NCI-H774 (cell line): ENCODE data around the gene ASNSD1.
"Not testable (repeated sequence)": the region's sequence is repeated elsewhere in the genome, so short reads cannot be mapped to it uniquely, and the experiment has no call there.

Source experiments
- DNase-seq: peaks from one replicate; lab custom pipeline; 2025; lab: John Stamatoyannopoulos, UW

The ASNSD1 gene

DNA sequence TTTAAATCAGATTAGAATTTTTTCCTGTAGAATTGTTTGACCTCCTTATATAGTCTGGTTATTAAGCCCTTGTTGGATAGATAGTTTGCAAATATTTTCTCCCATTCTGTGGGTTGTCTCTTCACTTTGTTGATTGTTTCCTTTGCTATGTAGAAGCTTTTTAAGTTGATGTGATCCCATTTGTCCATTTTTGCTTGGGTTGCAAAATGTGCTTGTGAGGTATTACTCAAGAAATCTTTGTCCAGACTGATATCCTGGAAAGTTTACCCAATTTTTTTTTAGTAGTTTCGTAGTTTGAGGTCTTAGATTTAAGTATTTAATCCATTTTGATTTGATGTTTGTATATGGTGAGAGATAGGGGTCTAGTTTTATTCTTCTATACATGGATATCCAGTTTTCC, 26.5 kb downstream of the ASNSD1 start:
- not testable (repeated sequence) for DNase-seq

- DNase-seq, result no peak
Measured at GRCh38 chr2:189696223-189696622, 35.0 kb downstream of the ASNSD1 start.

DNA sequence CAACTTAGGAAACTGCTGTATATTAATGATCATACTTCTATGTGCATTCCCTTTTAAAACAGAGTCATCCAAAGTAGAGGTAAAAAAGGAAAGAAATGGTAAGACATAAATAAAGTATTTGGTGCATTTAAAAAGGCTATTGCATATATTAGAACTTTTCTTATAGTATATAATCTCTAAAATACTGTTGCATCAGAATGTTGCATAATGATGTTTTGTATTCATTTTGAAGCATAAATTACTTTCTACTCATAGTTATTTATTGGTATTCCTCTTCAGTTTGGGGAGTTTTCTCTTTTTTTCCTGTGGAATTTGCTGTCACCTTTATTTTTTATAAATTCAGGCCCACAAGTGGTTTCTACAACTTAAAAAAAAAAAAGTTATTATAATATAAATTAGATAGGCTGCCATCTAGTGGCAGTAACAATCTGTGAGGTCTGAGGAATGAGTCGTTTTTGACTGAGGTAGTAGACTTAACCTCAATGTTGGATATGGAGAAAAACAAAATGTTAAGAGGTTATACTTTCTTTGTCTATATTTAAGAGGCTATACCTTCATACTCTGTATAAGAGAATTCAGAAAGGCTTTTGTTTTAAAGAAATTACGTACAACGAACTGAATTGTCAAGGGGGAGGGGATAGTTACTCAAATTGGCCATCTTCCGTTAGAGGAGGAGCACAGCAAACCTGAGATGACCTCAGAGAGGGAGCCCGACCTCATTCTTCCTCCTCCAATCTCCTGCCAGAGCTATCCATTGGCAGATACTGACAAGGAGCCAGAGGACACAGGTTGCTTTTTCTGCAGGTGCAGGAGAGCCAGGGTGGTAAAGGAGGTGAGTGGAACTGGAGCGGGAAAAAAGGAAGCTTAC, 37.0 kb downstream of the ASNSD1 start:
- peak; percentile 2 for DNase-seq

- no peak for DNase-seq
Measured at GRCh38 chr2:189700681-189701080, 39.4 kb downstream of the ASNSD1 start.

DNA sequence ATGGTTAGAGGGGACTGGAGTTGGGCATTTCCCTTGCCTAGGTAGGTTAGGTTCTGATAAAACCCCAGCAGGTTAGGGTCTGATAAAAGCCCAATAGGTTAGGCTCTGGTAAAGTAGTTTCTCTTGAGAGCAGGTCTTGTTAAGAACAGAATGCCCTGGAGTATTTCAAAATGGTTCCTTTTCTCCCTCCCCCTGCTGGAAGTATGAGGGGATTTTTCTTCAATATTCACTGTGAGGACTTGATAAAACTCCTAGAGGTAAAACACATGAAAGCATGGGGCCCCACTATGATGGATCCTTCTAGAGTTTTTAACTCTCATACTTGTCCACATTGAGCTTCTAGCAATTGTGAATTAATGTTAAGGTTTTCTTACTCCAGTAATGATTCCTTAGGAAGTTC, 40.8 kb downstream of the ASNSD1 start:
- no peak for DNase-seq

- DNase-seq, result no peak
Measured at GRCh38 chr2:189709501-189710221, 48.4 kb downstream of the ASNSD1 start.

DNA sequence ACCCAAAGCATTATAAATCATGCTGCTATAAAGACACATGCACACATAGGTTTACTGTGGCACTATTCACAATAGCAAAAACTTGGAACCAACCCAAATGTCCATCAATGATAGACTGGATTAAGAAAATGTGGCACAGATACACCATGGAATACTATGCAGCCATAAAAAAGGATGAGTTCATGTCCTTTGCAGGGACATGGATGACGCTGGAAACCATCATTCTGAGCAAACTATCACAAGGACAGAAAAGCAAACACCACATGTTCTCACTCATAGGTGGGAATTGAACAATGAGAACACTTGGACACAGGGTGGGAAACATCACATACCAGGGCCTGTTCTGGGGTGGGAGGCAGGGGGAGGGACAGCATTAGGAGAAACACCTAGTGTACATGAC, 56.3 kb downstream of the ASNSD1 start:
- not testable (repeated sequence) for DNase-seq

DNA sequence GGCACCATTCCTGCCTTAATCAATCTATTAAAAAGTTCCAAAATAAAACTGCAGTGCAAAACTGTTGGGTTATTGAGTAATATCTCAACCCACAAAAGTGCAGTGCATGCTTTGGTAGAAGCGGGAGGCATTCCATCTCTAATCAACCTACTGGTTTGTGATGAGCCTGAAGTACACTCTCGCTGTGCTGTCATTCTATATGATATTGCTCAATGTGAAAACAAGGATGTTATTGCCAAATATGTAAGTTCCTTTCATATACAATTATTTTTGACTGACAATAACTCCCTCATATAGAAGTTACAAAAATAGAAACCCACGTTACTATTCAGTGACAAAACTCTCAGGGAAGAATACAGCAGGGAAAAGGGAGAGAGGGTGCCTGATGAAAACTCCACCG, 58.3 kb downstream of the ASNSD1 start:
- DNase-seq, result no peak
